Measurements from ENCODE around the gene CEP89.

CEP89 gene

DNA sequence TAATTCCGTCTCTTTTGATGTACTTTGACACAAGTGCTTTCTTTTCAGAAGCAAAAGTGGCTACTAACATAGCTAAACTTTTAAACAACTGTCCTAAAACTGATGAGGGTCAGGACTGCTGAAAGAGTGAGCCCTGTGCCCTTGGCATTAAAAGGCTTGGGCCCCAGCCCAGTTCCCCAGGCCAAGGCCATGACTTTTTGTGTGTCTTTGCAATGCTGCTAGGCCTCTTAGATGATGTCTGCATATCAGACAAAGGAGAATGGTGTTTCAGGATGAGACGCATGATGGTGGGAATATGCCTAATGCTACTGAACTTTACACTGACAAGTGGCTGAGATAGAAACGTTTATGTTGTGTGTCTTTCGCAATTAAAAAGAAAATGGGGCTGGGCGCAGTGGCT is 140.1 kb downstream of the CEP89 start:
- DNase-seq: no peak

DNA sequence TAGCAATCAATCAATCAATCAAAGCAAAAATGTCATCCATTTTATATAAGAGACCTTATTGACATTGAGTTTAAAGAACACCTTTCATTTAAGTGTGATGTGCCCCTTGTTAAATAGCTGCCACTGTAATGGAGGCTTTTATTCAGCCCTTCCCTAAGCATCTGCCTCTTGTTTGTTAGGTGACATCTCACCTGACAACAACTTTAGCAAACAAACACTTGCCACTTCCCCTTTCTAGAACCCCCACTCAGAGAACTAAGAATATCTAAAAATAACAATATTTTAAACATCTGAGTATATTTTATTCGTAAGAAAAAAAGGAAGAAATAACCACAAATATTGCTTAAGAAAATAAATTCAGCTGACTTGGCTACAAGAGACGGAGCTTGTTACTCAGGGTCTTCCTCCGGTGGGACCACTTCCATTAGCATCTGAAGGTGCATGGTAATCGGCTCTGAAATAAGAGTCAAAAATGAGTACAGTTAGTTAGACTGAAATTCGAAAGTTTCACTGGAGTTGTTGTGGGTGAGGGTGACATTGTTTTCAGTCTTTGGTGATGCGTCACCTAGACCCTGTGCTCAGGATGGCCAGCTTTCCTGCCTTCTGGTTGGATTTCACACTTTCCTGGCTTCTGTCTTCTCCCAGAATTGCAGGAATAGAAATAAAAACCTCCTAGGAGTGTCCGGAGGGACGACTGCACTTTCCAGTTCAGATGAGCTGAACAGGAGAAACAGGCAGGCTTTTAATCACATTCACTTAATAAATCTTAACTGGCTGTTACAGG is 141.3 kb downstream of the CEP89 start:
- DNase-seq: no peak

GRCh38 chr19:32829345-32829896 is 142.3 kb downstream of the CEP89 start:
- no peak for DNase-seq

GRCh38 chr19:32828643-32829344 is 143.0 kb downstream of the CEP89 start:
- DNase-seq: peak; percentile 51

GRCh38 chr19:32828139-32828538 is 143.6 kb downstream of the CEP89 start:
- DNase-seq: no peak
